GM19324 (cell line): Measurements from ENCODE around the gene KLHL29.

Experiments
- ATAC-seq: cut with Tn5 transposase; IDR thresholded peaks from one replicate; pipeline ENCODE4 v1.9.1; 2021; ENCODE audit warnings: mild to moderate bottlenecking, moderate library complexity; ENCODE audit not compliant: unreplicated experiment, low FRiP score

Gene KLHL29

GRCh38 chr2:23465936-23466335 is 81.0 kb downstream of the KLHL29 start:
- ATAC-seq: no peak

GRCh38 chr2:23467618-23468017 is 82.6 kb downstream of the KLHL29 start:
- no peak for ATAC-seq

DNA sequence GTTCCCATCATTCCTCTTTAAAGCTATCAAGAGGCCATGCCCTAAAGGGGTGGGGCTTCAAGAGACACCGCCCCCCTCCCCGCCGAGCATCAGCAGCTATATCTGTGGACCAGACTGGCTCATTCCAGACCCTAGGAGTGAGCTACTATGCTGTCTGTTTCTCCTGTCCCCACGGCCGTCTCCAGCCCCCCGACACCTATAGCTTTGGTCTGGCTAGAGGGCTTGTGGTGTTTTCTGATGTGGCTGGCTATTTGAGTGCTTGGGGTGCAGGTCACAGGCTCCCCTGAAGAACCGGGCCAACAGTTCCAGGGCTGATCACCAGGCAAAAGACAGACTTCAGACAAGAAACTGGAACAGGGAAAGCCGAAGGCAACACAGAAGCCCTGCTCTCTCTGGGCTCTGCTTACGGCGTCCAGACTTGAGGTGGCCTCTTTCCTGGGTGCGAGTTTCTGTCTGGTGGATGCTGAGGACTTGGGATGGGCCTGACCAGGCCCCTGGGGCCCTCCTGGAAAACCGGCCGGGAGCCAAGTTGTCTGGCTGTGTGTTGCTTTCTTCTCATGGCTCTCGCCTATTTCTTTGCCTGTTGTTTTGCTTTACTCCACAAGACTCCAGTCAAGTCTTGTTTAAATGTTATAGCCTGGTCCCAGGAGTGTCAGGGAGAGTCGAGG is 83.6 kb downstream of the KLHL29 start:
- no peak for ATAC-seq

- no peak for ATAC-seq
Measured at GRCh38 chr2:23469142-23469540, 84.2 kb downstream of the KLHL29 start.

GRCh38 chr2:23475036-23475435 is 90.1 kb downstream of the KLHL29 start:
- no peak for ATAC-seq

- no peak for ATAC-seq
Measured at GRCh38 chr2:23475473-23475872, 90.5 kb downstream of the KLHL29 start.

DNA sequence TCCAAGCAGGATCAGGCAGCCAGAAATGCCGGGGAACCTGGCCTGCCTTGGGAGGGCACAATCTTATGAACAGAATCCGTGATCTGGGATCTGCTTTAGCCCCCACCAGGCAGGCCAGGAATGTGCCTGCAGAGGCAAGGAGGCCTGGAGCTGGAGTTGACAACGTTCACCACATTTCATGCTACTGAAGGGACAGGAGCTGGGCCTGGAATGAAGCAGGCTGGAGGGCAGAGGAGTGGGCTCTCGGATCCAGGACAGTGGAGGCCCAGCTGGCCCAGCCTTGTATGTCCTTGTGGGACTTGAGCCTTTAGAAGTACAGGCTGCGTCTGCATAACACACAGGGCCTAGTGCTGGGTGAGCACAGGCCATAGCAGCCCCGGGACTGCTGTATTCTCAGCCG is 91.8 kb downstream of the KLHL29 start:
- ATAC-seq: no peak

DNA sequence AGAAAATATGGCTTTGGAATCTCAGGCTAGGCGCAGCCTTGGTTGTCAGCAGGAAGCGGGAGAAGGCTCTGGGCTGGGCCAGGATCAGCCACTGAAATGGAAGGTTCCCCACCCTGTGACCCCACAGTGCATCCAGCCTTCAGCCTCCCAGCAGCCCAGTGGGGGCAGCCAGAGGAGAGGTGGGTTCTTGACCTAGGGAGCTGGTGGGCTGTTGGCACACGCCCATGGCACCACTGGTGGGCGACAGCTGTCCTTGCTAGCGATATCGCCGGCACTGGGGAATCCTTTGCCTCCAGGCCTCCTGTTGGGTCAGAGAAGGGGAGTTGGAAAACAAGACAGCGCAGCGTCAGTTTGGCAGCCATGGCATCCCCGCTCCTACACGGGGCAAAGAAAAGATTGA is 92.4 kb downstream of the KLHL29 start:
- no peak for ATAC-seq

- ATAC-seq: no peak
Measured at GRCh38 chr2:23478087-23478932, 93.3 kb downstream of the KLHL29 start.

DNA sequence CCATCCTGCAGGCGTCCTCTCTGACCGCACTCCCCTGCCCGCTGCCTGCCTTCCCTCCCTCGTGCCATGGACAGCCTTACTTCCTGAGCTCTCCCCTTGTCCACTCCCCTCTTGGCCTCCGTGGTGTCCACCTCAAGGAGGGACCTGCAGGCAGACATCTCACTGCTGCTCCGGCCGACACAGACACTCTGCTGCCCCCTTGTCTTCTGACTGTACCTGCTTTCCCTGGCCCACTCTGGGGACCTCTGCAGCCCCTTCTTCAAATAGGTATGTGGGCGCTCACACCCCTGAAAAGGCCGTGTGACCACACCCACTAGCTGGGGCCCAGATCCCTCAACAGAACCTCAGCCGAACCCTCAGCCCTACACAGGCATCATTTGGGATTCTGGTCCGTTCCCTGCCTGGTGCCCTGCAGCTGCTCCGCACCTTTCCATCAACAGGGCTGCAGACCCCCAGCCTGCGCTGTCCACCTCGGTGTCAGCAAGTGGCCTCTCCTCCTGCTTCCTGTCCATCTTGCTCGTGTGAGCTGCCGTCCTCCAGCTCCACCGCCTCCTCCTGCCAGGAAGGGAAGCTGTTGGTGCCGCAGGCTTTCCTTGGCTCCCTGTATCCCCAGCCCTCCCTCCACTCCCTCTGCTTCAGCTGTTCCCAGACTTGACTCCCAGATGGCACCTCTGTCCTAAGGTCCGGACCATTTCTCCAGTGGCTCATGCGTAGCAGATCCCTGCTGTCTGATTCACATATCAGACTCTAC is 94.1 kb downstream of the KLHL29 start:
- no peak for ATAC-seq

GRCh38 chr2:23480957-23481797 is 96.2 kb downstream of the KLHL29 start:
- ATAC-seq: no peak

DNA sequence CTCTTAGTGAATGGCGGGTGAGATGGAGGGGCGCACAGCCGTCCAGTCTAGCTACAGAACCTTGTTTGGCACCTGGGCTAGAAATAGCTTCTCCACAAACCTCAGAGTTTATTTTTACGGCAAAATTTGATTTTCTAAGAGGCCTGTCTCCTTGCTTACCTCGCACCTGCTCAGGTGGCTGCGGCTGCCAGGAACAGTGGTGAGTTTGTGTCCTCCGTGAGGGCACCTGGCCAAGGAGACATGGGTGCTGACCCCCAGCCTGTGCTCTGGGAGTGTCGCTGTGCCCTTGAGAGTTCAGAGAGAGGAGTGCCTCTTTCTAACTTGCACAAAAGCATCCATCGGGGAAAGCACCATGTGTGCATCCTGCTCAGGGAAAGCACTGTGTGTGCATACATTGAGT is 97.2 kb downstream of the KLHL29 start:
- no peak for ATAC-seq

DNA sequence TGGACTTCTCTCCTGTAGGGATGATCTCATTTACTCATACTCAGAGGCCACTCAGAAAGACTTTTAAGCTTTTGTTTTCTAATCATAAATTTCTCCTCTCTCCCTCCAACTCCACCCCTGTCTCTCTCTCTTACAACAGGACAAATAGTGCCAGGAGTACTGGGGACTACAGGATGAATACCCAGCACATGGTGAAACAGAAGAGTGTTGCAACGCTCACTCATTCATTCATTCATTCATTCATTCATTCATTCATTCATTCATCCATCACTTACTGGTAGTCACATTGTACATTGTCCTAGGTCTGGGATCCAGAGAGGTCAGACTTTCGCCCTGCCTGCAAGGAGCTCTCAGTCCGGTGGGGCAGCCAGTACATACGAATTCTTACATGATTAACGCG is 97.6 kb downstream of the KLHL29 start:
- ATAC-seq: no peak

DNA sequence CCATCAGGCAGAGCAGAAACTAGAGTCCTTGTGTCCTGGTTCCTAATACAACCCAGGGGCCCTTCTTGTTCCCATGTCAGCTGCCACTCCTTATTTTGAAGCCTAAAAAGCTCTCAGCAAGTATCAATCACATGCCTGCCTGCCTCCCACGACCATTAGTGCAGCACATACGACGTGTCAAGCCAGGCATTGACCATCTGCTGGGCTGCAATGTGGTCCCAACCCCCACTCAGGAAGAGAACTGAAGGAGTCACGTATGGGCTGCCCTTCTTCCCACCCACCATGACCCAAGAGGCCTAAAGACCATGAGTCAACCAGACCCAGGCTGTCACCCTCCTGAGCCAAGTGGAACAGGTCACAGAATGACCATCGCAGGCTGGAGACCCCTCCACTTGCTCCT is 98.8 kb downstream of the KLHL29 start:
- no peak for ATAC-seq

DNA sequence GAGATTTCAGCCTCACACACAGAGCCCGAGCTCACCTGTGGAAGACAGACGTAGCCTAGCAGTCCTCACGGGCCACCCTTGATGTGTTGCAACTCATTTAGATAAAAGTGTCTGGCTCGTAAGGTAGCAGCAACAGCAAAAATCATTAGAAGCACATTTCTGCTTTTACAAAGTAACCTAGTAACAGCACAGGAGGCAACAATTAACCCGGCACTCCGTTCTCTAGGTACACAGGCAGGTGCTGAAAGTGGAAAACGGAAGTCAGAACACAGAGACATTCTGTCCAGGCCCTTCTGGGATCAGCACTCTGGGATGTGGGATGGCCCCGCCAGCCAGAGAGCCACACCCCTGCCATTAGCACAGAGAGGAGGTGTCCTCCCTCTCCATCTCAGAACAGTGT is 99.3 kb downstream of the KLHL29 start:
- no peak for ATAC-seq

GRCh38 chr2:23484767-23485166 is 99.8 kb downstream of the KLHL29 start:
- no peak for ATAC-seq

- ATAC-seq: no peak
Measured at GRCh38 chr2:23485261-23485660, 100.3 kb downstream of the KLHL29 start.

DNA sequence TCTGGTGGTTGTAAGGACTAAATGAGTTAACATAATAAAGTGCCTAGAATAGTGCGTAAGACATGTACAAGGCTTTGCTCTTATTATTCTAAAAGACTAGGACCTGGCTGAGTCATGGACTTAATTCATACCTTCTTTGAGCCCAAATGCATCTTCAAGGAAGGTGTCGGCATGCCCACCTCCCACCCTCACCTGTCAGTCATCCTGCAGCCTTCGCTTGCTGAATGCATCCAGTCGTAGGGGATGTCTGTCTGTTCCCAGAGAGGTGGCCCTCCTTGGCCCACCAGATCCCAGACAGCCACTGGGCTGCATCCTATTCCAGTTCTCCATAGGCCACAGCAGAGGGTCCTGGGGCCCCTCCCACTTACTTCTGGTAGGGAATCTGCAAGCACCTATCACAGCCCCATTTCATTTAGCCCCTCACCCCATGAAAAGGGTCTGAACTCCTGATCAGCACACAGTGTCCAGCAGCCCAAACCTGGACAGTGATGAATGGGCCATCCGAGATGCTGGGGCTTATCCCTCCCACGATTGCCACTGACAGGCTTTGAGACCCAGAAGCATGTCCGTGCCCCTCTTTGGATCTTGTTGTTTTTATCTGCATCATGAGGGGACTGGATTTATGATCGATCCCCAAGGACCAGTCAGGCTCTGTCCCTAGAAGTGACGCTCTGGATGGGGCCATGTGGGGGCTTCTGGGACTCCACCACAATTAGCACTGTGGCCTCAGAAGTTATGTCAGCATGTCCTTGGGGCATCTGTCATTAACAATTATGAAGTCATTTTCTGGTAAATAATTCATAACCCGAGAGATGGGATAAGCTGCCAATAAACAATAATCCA is 101.1 kb downstream of the KLHL29 start:
- ATAC-seq: no peak

DNA sequence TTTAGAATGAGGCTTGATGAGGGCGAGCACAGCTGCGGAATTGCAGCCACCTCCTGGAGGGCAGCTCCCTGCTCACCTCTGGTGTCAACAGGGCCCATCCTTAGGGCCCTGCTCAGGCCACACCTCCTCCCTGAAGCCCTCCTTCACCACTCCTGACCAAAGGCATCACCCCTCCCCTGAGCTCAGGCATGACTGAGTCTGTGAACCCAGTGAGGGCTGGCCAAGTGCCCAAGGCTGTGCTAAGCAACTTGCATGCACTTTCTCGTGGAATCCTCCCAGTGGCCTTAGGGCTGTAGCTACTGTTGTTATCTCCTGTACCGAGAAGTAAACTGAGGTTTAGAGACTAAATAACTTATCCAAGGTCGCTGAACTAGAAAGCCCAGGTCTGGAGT is 101.7 kb downstream of the KLHL29 start:
- ATAC-seq: no peak
